Activated T-helper 17 cell treated with anti-CD3 and anti-CD28 coated beads, Interleukin-2, amount 50 U/mL, for 72 hours (primary cell): ENCODE results near the gene PRRX2. TPM values are rescaled to one million over a fixed set of nuclear protein-coding genes. Genes with fewer than 3 reads are reported as not detected.

Experiments used
- ATAC-seq: fragments of 150-1000 bp; cut with Tn5 transposase; replicated peaks from 2 replicates; pipeline ENCODE4 v1.10.0; 2021; ENCODE audit warnings: mild to moderate bottlenecking, moderate library complexity
- H3K27ac Mint-ChIP-seq: one replicate; pipeline ENCODE4 v1.8.0; 2022; ENCODE audit warnings: mixed read lengths
- H3K27me3 Mint-ChIP-seq: one replicate; pipeline ENCODE4 v1.8.0; 2022; ENCODE audit warnings: mixed read lengths
- H3K36me3 Mint-ChIP-seq: one replicate; pipeline ENCODE4 v1.8.0; 2022; ENCODE audit warnings: low read depth, mild to moderate bottlenecking, mixed read lengths
- H3K4me1 Mint-ChIP-seq: one replicate; pipeline ENCODE4 v1.8.0; 2022; ENCODE audit warnings: mixed read lengths
- H3K4me3 Mint-ChIP-seq: one replicate; pipeline ENCODE4 v1.8.0; 2022; ENCODE audit warnings: mild to moderate bottlenecking, mixed read lengths
- H3K9me3 Mint-ChIP-seq: one replicate; pipeline ENCODE4 v1.8.0; 2022; ENCODE audit warnings: mixed read lengths
- total RNA-seq, 2 donors: library from RNA; stranded (reverse); gene quantifications; one replicate each; pipeline ENCODE4 v1.2.3, GENCODE V29; 2022

PRRX2 gene
- total RNA-seq, 2 donors from 2014 or later: 0.32 TPM; not detected in 1

DNA sequence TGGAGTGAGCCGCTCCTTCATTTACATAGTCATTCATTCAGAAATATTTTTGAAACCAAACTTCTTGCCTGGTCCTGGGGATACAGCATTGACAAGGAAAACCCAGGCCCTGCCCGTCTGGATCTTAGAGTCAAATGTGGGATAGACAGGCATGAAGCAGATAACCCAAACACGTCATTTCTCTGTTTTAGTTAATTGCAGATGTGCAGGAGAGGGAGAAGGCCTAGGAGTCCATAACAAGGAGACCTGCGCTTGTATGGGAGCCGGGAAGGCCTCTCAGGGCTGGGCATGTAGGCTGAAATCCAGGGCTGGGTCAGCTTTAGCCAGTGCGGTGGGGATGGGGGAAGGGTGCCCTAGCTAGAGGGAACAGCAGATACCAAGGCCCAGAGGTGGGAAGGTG, 43.3 kb downstream of the PRRX2 start:
- Mint-ChIP-seq H3K36me3 (no peaks in the 10 kb centered on the region), H3K27me3 (no peaks in the 10 kb centered on the region), H3K4me1 (peaks cover 5% of the 10 kb centered on the region), H3K27ac (peak overlapping the region; percentile 18), H3K9me3 (no peaks in the 10 kb centered on the region), H3K4me3 (no peak overlapping the region)
- ATAC-seq: no peak

- no peak overlapping the region for H3K27ac Mint-ChIP-seq
- H3K4me3 Mint-ChIP-seq: no peak overlapping the region
Observed at GRCh38 chr9:129709438-129710168, 44.2 kb downstream of the PRRX2 start.

GRCh38 chr9:129710169-129710453, 44.7 kb downstream of the PRRX2 start:
- Mint-ChIP-seq H3K4me3 (no peak overlapping the region), H3K27ac (no peak overlapping the region), H3K27me3 (no peaks in the 10 kb centered on the region), H3K36me3 (no peaks in the 10 kb centered on the region), H3K9me3 (no peaks in the 10 kb centered on the region), H3K4me1 (peaks cover 5% of the 10 kb centered on the region)
- ATAC-seq: no peak

More at GRCh38 chr9:129709438-129710168, 44.2 kb downstream of the PRRX2 start:
- H3K36me3 Mint-ChIP-seq: no peaks in the 10 kb centered on the region
- ATAC-seq: no peak
- H3K4me1 Mint-ChIP-seq: peaks cover 5% of the 10 kb centered on the region
- no peaks in the 10 kb centered on the region for H3K9me3 Mint-ChIP-seq
- H3K27me3 Mint-ChIP-seq: no peaks in the 10 kb centered on the region

- peaks cover 3% of the 10 kb centered on the region for H3K27me3 Mint-ChIP-seq
- H3K36me3 Mint-ChIP-seq: no peaks in the 10 kb centered on the region
- no peak for ATAC-seq
- no peaks in the 10 kb centered on the region for H3K9me3 Mint-ChIP-seq
- peaks cover 5% of the 10 kb centered on the region for H3K4me1 Mint-ChIP-seq
- no peak overlapping the region for H3K27ac Mint-ChIP-seq
- no peak overlapping the region for H3K4me3 Mint-ChIP-seq
Observed at GRCh38 chr9:129712634-129713401, 47.4 kb downstream of the PRRX2 start.

DNA sequence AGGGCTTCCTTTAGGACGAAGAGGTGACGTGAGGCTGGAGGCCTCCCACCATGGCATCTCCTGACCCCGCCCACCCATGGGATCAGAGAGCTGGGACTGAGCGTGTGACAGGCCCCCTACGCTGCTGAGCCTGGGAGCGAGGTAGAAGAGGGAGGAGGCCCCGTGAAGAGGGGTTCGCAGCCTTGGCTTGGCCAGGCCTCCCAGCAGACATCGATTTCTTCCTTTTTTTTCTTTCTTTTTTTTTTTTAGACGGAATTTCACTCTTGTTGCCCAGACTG, 47.9 kb downstream of the PRRX2 start:
- ATAC-seq: no peak
- peaks cover 3% of the 10 kb centered on the region for H3K27me3 Mint-ChIP-seq

GRCh38 chr9:129714511-129715061, 49.1 kb downstream of the PRRX2 start:
- peaks cover 5% of the 10 kb centered on the region for H3K4me1 Mint-ChIP-seq
- no peaks in the 10 kb centered on the region for H3K36me3 Mint-ChIP-seq
- no peak overlapping the region for H3K27ac Mint-ChIP-seq
- no peaks in the 10 kb centered on the region for H3K9me3 Mint-ChIP-seq
- H3K27me3 Mint-ChIP-seq: peaks cover 3% of the 10 kb centered on the region
- ATAC-seq: no peak
- H3K4me3 Mint-ChIP-seq: no peak overlapping the region

More for the DNA sequence above, 47.9 kb downstream of the PRRX2 start:
- Mint-ChIP-seq H3K4me1 (peaks cover 5% of the 10 kb centered on the region), H3K27ac (no peak overlapping the region), H3K9me3 (no peaks in the 10 kb centered on the region), H3K36me3 (no peaks in the 10 kb centered on the region), H3K4me3 (no peak overlapping the region)

- Mint-ChIP-seq H3K36me3 (no peaks in the 10 kb centered on the region), H3K27ac (no peak overlapping the region), H3K27me3 (peaks cover 7% of the 10 kb centered on the region), H3K4me3 (no peak overlapping the region), H3K9me3 (no peaks in the 10 kb centered on the region), H3K4me1 (peaks cover 5% of the 10 kb centered on the region)
- no peak for ATAC-seq
Observed at GRCh38 chr9:129716091-129716490, 50.6 kb downstream of the PRRX2 start.

- Mint-ChIP-seq H3K36me3 (no peaks in the 10 kb centered on the region), H3K27me3 (peaks cover 7% of the 10 kb centered on the region), H3K4me1 (no peaks in the 10 kb centered on the region), H3K27ac (no peak overlapping the region), H3K4me3 (no peak overlapping the region), H3K9me3 (no peaks in the 10 kb centered on the region)
- ATAC-seq: no peak
Observed at GRCh38 chr9:129717991-129718390, 52.5 kb downstream of the PRRX2 start.

DNA sequence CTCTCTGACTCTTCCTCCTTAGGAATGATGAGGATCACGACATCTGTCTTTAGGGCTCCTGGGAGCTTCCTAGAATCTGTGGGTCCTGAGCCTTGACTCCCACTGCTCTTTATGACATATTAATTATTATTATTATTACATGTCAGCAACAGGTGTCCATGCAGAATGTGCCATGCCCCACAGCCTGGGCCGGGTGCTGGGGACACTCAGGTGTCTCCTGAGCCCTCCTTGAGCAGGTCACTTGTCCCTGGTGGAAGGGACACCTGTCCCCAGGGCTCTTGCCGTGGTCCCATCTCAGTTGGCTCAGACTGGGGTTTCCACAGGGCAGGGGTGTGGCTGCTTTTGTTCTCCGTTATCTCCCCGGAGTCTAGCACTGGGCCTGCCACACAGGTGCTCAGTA, 53.2 kb downstream of the PRRX2 start:
- Mint-ChIP-seq H3K4me3 (no peak overlapping the region), H3K27ac (no peak overlapping the region), H3K36me3 (no peaks in the 10 kb centered on the region), H3K4me1 (no peaks in the 10 kb centered on the region), H3K9me3 (no peaks in the 10 kb centered on the region), H3K27me3 (peaks cover 7% of the 10 kb centered on the region)
- ATAC-seq: no peak

DNA sequence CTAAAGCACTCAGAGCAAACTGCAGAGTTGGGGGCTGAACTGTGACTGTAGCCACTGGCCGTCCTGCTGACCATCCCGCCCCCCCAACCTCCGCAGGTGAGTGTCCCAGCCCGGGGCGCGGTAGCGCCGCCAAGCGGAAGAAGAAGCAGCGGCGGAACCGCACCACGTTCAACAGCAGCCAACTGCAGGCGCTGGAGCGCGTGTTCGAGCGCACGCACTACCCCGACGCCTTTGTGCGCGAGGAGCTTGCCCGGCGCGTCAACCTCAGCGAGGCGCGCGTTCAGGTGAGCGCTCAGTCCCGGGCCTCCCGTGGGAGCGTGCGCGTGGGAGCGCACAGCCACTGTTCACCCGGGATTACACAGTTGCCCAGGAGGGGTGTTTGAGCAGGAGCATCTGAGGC, 53.7 kb downstream of the PRRX2 start:
- H3K9me3 Mint-ChIP-seq: no peaks in the 10 kb centered on the region
- no peak overlapping the region for H3K4me3 Mint-ChIP-seq
- no peak for ATAC-seq
- H3K27me3 Mint-ChIP-seq: peaks cover 7% of the 10 kb centered on the region
- no peaks in the 10 kb centered on the region for H3K4me1 Mint-ChIP-seq
- no peak overlapping the region for H3K27ac Mint-ChIP-seq
- H3K36me3 Mint-ChIP-seq: no peaks in the 10 kb centered on the region

GRCh38 chr9:129720181-129720864, 54.9 kb downstream of the PRRX2 start:
- Mint-ChIP-seq H3K27ac (no peak overlapping the region), H3K9me3 (no peaks in the 10 kb centered on the region), H3K36me3 (no peaks in the 10 kb centered on the region), H3K4me3 (no peak overlapping the region), H3K4me1 (no peaks in the 10 kb centered on the region), H3K27me3 (peaks cover 10% of the 10 kb centered on the region)
- ATAC-seq: no peak

DNA sequence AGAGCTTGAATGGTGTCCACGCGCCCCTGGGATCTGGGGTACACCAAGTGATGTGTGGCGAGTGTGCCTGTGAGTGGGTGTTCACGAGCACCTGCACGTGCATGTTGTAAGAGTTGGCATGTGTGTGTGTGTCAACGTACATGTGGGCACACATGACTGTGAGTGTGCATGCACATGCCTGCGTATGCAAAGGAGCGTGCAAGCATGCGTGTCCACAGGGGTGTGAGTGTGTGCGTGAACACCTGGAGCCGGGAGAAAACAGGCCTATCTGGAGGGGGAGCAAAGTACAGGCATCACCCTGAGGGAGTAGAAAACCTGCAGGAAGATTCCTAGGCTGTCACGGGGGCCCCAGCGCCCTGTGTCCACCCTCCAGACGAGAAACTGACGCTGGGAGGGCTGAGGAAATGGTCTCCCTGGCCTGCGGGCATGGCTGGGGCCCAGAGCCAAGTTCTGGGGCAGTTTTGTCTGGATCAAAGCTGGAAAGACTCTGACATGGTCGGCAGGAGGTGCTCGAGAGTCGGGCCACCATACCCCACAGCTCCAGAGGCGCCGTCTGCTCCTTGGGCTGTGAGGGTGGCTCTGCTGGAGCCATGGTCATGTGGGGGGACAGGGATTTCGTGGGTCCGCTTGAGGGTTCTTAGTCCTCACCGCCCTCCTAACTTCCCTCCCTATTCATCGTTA, 55.6 kb downstream of the PRRX2 start:
- ATAC-seq: no peak
- no peaks in the 10 kb centered on the region for H3K4me1 Mint-ChIP-seq
- H3K9me3 Mint-ChIP-seq: no peaks in the 10 kb centered on the region
- peaks cover 7% of the 10 kb centered on the region for H3K27me3 Mint-ChIP-seq
- H3K27ac Mint-ChIP-seq: no peak overlapping the region
- H3K36me3 Mint-ChIP-seq: no peaks in the 10 kb centered on the region
- H3K4me3 Mint-ChIP-seq: no peak overlapping the region

DNA sequence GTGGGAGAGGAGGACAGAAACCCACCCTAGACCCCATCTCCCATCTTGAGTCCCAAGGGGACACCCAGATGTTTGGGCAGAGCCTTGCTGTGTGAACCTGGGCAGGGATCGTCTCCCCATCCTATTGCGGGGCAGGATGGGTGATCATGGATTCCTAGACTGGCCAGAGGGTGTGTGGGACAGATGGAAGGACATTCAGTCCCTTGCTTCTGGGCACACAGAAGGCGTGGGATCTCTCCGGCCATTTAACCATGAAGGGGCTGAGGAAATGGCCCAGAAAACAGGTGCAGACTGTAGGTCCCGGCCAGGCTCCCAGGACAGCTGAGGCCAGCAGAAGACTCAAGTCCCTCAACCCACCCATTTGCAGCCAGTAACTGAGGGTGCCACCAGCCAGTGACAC, 57.5 kb downstream of the PRRX2 start:
- Mint-ChIP-seq H3K36me3 (no peaks in the 10 kb centered on the region), H3K4me1 (no peaks in the 10 kb centered on the region), H3K9me3 (no peaks in the 10 kb centered on the region), H3K27me3 (peaks cover 7% of the 10 kb centered on the region), H3K27ac (no peak overlapping the region), H3K4me3 (no peak overlapping the region)
- no peak for ATAC-seq

DNA sequence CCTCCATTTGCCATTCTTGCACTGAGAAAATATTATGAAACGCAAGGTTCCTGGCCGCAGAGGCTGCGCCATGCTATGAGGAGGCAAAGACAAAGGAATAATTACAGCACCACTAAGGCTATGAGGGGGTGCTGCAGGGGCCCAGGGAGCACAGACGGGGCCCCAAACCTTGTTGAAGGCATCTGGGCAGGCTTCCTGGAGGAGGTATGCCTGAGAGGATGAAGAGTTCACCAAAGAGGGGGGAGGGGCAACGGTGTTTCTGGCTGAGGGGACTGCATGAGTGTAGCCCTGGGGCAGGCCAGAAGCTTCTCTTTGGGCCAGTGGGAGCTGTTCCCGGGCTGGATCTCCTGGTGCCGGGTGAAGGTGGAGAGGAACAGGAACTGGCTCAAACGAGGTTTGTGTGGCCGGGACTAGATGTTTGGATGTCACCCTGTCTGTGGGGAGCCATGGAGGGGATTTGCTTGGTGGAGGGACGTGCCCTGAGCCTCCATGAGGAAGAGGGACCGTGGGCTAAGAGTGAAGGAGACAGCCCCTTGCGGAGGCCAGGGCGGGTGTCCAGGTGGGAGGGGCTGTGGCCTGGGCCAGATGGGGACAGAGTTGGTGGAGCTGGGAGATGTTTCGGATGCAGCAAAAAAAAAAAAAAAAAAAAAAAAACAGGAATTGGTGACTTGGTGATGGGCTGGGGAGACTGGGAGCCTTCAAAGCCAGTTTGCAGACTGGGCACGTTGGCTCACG, 59.2 kb downstream of the PRRX2 start:
- no peaks in the 10 kb centered on the region for H3K4me1 Mint-ChIP-seq
- no peaks in the 10 kb centered on the region for H3K9me3 Mint-ChIP-seq
- ATAC-seq: no peak
- H3K27ac Mint-ChIP-seq: no peak overlapping the region
- no peak overlapping the region for H3K4me3 Mint-ChIP-seq
- peaks cover 9% of the 10 kb centered on the region for H3K27me3 Mint-ChIP-seq
- no peaks in the 10 kb centered on the region for H3K36me3 Mint-ChIP-seq
